HL-60 (cell line): Measurements from ENCODE around the gene CLRN3.
A peak's percentile ranks its signal among the peaks of the same experiment; 100 is the strongest.

Source experiments
- DNase-seq, 2 experiments: peaks; one replicate each; pipeline ENCODE4 v3.0.0-alpha.2; 2010 to 2020; ENCODE audit warnings: low read depth in 1 of 2, low spot score in 1 of 2
- H3K27ac ChIP-seq: fragments of 250-450 bp; sonication (Bioruptor Pico); replicated peaks from 2 replicates; pipeline ENCODE4 v1.5.1; 2020; ENCODE audit warnings: mild to moderate bottlenecking, moderate library complexity
- H3K27me3 ChIP-seq: fragments of 250-450 bp; sonication (Bioruptor Pico); 2 replicates; pipeline ENCODE4 v1.5.1; 2021; ENCODE audit warnings: mild to moderate bottlenecking, moderate library complexity; ENCODE audit not compliant: insufficient read depth, poor library complexity, severe bottlenecking
- H3K4me3 ChIP-seq: replicated peaks from 2 replicates; pipeline ENCODE4 v1.5.1; 2011; ENCODE audit warnings: mild to moderate bottlenecking, control low read depth, low read length; ENCODE audit not compliant: insufficient read depth
- CTCF ChIP-seq: IDR thresholded peaks from one replicate; pipeline ENCODE4 v1.5.1; 2011; ENCODE audit warnings: low read length, control low read depth, inconsistent platforms; ENCODE audit not compliant: insufficient read depth
- GABPA ChIP-seq: IDR thresholded peaks from 2 replicates; pipeline ENCODE4 v1.6.1; 2012; ENCODE audit warnings: low read depth
- POLR2AphosphoS5 ChIP-seq: IDR thresholded peaks from 2 replicates; pipeline ENCODE4 v1.6.1; 2012; ENCODE audit warnings: low read depth
- REST ChIP-seq: IDR thresholded peaks from 2 replicates; pipeline ENCODE4 v1.6.1; 2012; ENCODE audit warnings: low read depth; ENCODE audit not compliant: insufficient replicate concordance
- SPI1 ChIP-seq: IDR thresholded peaks from 2 replicates; pipeline ENCODE4 v1.6.1; 2012; ENCODE audit warnings: low read depth, mild to moderate bottlenecking, borderline replicate concordance

The CLRN3 gene

GRCh38 chr10:127909716-127910463, 17.1 kb upstream of the CLRN3 start:
- Histone ChIP-seq H3K27ac (no peak overlapping the region), H3K4me3 (no peak overlapping the region), H3K27me3 (peaks cover 10% of the 10 kb centered on the region)
- TF ChIP-seq SPI1 (no peak), GABPA (no peak), POLR2AphosphoS5 (no peak), REST (no peak), CTCF (no peak)
- DNase-seq: no peak

GRCh38 chr10:127908959-127909267, 16.2 kb upstream of the CLRN3 start:
- peaks cover 10% of the 10 kb centered on the region for H3K27me3 ChIP-seq
- no peak overlapping the region for H3K4me3 ChIP-seq
- no peak for TF ChIP-seq REST
- TF ChIP-seq POLR2AphosphoS5: no peak
- TF ChIP-seq GABPA: no peak
- no peak for TF ChIP-seq SPI1
- TF ChIP-seq CTCF: no peak
- no peak overlapping the region for H3K27ac ChIP-seq
- no peak for DNase-seq

GRCh38 chr10:127908106-127908958, 15.6 kb upstream of the CLRN3 start:
- Histone ChIP-seq H3K27ac (no peak overlapping the region), H3K27me3 (peaks cover 10% of the 10 kb centered on the region), H3K4me3 (peak overlapping the region; percentile 63)
- DNase-seq: no peak
- TF ChIP-seq SPI1: no peak
- TF ChIP-seq POLR2AphosphoS5: no peak
- TF ChIP-seq CTCF: no peak
- TF ChIP-seq GABPA: no peak
- no peak for TF ChIP-seq REST
